ENCODE data around the gene BPTF.

DNA sequence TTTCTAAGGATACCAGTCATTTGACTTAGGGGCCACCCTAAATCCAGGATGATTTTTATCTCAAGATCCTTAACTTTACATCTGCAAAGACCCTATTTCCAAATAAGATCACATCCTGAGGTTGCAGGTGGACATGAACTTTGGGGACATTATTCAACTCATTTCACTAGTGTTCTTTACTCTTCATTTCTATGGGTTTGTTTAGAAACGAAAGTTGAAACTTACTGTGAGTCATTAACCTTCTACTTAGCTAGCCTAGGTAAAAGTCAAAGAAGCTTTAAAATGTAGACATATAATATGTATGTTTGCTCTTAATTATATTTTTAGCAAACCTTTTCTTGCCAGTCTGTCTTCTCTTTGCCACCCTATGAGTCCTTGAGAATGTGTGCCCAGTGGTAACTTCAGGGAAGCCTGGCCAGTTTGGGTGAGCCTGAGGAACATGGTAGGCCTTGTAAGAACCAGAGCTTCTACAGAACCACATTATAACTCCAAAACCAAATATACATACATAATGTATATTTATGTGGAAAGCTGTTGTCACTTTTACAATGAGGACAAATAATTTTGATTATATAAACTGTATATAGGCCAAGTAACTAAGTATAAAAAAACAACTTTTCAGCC is 38.4 kb downstream of the BPTF start:
- TF ChIP-seq, protein P1, sequence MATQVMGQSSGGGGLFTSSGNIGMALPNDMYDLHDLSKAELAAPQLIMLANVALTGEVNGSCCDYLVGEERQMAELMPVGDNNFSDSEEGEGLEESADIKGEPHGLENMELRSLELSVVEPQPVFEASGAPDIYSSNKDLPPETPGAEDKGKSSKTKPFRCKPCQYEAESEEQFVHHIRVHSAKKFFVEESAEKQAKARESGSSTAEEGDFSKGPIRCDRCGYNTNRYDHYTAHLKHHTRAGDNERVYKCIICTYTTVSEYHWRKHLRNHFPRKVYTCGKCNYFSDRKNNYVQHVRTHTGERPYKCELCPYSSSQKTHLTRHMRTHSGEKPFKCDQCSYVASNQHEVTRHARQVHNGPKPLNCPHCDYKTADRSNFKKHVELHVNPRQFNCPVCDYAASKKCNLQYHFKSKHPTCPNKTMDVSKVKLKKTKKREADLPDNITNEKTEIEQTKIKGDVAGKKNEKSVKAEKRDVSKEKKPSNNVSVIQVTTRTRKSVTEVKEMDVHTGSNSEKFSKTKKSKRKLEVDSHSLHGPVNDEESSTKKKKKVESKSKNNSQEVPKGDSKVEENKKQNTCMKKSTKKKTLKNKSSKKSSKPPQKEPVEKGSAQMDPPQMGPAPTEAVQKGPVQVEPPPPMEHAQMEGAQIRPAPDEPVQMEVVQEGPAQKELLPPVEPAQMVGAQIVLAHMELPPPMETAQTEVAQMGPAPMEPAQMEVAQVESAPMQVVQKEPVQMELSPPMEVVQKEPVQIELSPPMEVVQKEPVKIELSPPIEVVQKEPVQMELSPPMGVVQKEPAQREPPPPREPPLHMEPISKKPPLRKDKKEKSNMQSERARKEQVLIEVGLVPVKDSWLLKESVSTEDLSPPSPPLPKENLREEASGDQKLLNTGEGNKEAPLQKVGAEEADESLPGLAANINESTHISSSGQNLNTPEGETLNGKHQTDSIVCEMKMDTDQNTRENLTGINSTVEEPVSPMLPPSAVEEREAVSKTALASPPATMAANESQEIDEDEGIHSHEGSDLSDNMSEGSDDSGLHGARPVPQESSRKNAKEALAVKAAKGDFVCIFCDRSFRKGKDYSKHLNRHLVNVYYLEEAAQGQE (IDR thresholded peaks at IDR 0.05; ENCODE audit: insufficient read depth in 1 of 2, low read depth in 2 of 2, low read length in 2 of 2), result no peak
- TF ChIP-seq POLR2AphosphoS5 (IDR thresholded peaks at IDR 0.05; ENCODE audit: low read depth, low read length) (no peak), TAF1 (IDR thresholded peaks at IDR 0.05; ENCODE audit: borderline replicate concordance, insufficient read depth, low read length) (no peak), FOXP2 (optimal IDR thresholded peaks at IDR 0.05; ENCODE audit: borderline replicate concordance, extremely low read depth, extremely low read length, insufficient read depth) (no peak), SIN3A (IDR thresholded peaks at IDR 0.05; ENCODE audit: borderline replicate concordance, insufficient read depth, low read length) (no peak)
